Stimulated activated CD4-positive, alpha-beta T cell treated with anti-CD3 and anti-CD28 coated beads, Interleukin-2, amount 100 ng/mL, for 4 hours (primary cell): ENCODE measurements around the gene MGME1.
A peak's percentile ranks its signal among the peaks of the same experiment; 100 is the strongest.

Experiments used
- DNase-seq: peaks from one replicate; pipeline ENCODE4 v3.0.0-alpha.2; 2020; ENCODE audit warnings: low read depth

Gene MGME1

DNA sequence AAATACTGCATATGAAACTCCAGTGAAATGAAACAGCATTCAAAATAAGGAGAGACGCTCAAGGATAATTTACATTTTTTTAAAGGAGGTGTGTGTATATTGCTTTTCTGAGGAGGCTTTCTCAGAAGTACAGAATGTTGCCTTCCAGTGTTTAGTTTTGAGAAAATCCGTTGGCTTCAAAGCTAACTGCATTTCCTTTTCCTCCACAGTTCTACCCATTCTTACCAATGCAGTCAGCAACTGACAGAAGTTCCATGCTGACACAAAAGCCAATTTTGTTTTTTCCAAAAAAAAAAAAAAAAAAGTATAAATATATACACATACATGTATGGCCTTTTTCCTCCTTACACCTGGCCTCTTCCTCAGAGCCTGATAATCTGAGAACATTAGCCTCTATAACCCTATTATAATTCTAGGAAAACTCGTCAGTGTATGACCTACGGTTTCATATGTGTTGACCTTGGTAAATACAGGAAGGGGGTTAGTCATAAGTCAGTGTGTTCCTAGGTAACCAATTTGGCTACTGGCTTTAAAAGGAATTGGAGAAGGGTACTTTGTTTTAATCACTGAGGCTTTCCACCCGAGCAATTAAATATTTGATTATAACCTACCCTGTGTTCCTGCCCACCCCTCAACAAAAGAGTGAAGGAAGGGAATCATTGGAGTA is 24.2 kb downstream of the MGME1 start:
- no peak for DNase-seq

DNA sequence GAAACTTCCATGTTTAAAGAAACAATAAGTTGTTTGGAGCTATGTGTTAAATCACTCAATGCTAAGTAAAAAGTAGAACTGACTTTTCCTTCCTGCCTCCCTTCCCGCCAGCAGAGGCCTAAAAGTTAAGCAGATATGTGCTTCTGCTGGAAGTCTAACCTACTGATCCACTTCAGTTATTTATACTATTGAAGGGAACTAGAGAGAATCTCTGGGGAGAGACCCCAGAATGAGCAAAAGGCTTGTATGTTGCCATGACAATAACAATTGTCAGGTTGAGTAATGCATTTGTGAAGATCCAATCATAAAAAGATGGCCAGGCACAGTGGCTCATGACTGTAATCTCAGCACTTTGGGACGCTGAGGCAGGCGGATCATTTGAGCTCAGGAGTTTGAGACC is 24.7 kb downstream of the MGME1 start:
- no peak for DNase-seq

DNA sequence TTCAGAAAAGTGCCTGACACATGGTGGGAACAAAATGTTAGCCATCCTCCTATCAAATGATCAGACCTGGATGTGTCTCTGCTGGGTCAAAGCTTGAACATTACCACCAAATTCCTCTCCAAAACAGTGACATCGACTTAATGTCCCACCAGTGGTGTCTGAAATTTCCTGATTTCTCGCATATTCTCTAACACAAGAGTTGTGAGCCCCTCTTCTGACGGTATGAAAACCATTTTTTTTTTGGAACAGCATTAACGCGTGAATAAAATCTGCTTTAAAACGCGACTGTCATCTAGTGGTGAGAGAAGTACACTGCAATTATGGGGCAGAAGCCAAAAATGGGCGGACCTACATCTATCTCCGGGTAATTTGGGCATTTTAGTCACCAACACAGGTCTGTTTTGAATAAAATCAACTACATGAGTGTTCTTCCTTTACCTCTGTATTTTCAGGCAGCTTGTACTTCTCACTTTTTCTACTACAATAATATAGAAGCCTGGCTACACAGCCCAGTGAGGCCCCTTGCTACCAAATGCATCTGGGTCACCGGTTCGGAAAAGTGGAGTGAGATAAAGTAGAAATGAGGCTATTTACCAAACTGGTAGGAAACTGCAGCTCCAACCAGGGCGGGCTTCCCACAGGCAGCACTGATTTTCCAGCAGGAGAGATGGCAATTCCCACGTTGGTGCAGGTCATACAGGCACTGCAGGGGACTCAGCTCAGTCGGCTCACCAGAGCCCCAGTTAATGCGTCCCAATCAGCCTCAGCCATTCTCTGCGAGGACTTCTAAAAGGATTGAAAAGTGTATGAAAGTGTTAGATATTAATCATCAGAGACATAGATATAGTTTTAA is 27.4 kb downstream of the MGME1 start:
- DNase-seq: peak; percentile 7

DNA sequence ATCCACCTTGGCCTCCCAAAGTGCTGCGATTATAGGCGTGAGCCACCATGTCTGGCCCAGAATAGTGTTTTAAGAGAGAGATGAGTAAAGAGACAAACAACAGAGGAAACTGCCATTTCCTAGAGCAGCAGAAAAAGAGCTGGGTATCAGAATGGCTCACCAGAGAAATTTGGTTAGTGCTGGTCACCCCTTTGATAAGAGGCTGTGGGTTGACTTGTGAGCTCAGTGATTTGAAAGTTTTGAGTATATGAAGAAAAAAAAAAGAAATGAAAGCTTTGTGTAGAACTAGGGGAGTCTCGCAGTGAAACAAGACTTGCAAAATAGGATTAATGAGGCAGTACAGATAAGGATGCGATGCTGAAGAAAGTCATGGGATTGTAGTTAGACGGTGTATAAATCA is 29.6 kb downstream of the MGME1 start:
- DNase-seq: no peak

DNA sequence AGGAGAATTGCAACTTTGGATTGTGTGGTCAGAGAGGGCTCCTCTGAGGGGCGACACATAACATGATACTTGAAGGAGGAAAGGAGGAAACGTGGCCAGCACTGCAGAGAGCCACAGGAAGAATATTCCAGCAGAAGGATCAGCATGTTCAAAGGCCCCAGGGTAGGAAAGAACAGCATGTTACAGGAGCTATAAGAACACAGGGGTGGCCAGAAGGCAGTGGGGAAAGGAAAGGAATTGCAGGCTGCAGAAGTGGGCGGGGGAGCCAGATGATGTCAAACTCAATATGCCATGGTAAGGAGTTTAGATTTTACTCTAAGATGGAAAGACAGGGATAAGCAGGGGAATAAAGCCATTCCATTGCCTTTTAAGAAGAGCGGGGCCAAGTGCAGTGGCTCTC is 30.7 kb downstream of the MGME1 start:
- DNase-seq: no peak

DNA sequence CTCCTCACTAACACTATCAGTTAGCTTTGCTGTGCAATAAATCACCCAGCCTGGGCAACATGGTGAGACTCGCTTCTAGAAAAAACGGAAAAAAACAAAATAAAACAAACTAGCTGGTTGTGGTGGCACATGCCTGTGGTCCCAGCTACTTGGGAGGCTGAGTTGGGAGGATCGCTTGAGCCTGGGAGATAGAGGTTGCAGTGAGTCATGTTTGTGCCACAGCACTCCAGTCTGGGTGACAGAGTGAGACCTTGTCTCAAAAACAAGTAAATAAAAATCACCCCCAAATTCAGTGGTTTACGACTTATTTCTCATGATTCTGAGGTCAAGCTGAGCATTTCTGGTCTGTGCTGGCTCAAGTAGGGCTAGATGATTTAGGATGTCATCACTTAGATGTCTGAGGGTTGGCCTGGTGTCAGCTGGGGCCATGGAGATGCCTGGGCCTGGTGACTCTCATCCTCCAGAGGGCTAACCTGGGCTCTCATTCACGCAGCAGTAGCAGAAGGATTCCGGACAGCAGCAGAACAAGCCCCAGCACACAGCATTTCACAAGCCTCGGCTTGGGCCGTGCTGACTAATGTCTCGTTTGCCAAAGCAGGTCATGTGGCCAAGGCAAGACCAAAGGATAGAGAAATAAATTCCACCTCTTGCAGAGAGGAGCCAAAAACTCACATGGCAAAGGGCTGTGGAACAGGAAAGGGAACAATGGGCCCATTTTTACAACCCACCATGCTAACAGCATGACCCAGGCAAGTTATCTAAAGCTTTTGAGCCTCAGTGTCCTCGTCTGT is 32.5 kb downstream of the MGME1 start:
- no peak for DNase-seq

DNA sequence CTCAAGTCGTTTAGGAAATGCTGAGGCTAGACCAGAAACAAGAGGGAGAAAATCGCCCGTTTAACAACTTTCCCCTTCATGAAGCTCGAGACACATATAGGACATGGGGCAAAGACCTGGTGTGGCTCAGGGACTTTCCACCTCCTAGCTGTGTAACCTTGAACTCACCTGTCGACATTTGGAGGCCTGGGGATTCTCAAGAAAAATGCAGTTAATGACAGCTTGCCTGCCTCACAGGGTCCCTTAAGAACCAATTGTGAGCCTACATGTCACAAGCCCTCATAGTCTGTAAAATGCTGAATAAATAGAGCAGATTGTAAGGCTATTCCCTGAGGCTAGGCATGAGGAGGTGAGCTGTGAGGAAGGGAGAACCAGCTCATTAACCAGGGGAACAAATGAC is 35.1 kb downstream of the MGME1 start:
- no peak for DNase-seq

DNA sequence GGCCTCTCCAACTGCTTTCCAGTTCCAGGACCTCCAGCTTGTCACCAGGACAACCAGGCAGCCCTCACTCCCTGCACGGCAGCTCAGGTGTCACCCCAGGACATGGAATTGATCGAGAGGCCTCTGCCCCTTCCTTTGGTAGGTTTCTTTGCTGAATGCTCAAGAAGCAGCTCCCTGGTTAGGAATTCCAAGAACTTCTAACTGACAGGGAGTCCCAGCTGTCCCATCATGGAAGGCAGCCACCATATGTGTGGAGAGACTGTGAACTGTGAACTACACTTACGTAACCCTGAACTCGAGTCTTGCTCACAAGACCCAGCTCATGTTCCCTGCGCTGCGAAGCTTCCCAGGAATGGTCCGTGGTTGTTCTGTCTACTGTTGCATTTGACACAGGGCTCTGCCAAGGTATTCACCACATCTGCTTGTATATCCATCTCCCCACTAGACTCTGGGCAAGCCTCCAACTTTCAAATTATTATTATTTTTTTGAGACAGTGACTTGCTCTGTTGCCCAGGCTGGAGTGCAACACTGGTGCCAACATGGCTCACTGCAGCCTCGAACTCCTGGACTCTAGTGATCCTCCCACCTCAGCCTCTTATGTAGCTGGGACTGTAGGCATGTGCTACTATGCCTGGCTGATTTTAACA is 35.7 kb downstream of the MGME1 start:
- DNase-seq: no peak

DNA sequence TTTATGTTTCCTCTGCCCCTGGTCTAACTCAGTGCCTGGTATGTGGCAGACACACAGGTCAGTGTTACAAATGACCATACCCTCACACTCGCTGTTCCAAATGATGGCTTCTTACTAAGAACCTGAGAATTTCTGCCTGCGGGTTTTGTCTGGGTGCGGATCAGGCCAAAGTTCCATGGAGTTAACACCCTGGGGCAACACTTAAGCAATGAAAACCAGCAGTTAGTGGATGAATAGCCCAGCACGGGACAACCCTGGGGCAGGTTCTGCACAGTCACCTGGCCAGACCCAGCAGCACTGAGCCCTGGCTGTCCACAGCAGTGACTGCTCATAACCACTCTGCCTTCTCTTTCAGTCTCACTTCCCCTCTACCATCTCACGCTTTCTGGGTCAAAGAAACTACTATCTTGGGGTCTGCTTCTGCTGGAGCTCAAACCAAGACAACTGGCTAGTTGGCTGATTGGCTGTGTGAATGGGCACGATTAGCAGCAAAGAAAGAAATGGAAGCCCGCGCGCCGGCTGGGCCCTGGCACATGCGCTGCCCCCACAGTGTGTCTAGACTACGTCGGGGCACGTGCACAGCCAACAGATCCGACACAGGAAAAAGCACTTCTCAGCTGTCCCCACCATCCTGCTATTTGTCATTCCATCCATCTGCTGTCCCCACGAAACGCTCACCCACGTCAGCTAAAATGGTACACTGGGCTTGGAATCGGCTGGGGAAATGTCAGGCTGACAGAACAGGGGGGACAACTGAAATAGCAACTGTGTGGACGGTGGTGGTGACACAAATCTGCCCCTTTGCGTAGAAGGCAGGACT is 36.6 kb downstream of the MGME1 start:
- DNase-seq: no peak

DNA sequence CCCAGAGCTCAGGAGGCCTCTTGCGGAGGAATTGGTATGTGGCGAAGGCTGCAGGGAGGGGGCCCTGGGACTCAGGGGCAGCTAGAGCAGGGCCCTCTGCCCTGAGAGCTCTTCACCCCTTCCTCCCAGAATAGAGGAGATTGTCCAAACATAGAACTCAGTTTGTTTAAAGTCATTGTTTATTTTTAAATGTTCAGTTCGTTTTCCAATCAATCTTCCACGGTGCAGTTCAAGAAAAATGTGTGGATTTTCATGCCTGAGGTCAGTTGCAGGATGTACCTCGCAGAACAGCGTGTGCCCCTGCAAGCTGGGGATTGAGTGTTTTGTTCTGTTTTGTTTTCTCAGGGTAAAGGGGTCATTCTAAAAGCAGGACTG is 37.2 kb downstream of the MGME1 start:
- no peak for DNase-seq

DNA sequence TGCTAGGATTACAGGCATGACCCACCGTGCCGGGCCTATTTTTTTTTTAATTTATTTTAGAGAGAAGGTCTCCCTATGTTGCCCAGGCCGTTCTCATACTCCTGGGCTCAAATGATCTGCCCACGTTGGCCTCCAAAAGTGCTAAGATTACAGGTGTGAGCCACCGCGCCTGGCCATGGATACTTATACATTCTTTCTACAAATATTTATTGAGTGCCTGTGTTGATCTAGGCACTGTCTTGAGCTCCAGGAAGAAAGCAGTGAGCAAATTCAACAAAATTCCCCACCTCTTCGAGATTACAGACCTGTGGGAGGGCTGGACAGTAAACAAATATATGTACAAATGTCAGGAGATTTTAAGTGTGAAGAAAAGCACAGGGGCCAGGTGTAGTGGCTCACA is 37.9 kb downstream of the MGME1 start:
- no peak for DNase-seq

DNA sequence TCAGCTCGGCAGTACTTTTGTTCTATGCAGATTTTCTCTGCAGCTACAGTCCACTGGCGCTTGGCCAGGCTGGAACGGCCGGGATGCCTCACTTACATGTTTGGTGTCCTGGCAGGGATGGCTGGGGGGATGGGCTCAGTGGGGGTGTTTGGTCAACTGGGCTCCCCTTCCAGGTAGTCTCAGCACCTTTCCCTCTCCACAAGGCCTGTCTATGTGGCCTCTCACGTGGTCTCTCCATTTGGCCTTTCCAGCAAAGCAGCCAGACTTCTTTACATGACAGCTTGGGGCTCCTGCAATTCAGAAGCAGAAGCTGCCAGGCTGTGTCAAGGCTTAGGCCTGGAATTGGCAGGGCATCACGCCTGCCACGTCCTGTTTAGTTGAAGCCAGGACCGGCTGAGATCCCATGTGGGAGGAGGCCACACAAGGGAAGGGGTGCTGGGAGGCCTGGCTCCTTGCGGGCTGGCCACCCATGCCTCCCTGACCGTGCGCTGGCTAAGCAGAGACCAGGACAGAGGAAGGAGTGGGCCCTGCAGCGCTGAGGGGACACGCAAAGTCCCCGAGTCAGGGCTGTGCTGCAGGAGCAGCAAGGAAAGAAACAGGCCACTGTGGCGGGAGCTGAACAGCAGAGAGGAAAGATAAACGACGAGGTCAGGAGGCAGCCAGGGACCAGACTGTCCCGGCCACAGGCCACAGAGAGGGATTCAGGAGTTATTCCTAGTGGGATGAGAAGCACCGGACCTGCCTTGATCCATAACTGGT is 38.9 kb downstream of the MGME1 start:
- no peak for DNase-seq

DNA sequence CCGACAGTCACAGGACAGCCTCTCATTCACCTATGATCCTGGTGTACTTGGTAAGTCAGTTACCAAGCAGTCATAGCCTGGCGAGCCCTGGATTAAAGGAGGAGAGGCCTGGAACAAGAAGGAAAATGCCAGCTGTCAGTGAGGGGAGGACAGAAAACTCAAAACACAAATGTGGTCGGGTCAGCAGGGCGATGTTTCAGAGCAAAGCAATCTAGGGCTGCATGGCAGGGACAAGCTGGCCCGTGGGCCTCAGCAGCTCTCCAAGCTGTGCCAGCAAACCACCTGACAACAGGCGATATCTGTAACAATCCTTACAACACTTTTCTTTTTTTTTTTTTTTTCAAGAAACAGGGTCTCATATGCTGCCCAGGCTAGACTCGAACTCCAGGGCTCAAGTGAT is 40.3 kb downstream of the MGME1 start:
- DNase-seq: no peak

DNA sequence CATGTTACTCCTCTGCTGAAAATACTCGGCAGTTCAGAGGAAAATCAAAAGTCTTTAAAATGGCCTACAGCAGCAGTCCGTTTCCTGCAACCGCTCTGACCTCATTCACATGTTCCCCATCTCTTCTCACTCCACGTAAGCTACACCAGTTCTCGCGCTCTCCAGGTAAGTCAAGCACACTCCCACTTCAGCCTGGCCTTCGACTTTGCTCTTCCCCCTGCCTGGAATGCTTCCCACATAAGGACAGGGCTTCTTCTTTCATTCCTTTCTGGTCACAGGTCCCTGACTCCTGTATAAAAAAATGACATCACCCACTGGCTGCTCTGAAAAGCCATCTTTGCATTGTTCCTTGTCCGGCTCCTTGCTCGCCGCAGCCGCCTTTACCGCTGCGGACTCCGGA is 42.7 kb downstream of the MGME1 start:
- no peak for DNase-seq

DNA sequence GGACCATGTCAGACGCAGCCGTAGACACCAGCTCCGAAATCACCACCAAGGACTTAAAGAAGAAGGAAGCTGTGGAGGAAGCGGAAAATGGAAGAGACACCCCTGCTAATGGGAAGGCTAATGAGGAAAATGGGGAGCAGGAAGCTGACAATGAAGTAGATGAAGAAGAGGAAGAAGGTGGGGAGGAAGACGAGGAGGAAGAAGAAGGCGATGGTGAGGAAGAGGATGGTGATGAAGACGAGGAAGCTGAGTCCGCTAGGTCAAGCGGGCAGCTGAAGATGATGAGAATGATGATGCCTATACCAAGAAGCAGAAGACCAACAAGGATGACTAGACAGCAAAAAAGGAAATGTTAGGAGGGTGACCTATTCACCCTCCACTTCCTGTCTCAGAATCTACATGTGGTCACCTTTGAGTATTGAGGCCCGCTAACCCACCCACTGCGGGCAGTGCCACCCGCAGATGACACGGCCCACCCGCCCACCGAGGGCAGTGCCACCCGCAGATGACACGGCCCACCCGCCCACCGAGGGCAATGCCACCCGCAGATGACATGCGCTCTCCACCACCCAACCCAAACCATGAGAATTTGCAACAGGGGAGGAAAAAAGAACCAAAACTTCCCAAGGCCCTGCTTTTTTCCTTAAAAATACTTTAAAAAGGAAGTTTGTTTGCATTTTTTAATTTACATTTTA is 43.3 kb downstream of the MGME1 start:
- DNase-seq: no peak

DNA sequence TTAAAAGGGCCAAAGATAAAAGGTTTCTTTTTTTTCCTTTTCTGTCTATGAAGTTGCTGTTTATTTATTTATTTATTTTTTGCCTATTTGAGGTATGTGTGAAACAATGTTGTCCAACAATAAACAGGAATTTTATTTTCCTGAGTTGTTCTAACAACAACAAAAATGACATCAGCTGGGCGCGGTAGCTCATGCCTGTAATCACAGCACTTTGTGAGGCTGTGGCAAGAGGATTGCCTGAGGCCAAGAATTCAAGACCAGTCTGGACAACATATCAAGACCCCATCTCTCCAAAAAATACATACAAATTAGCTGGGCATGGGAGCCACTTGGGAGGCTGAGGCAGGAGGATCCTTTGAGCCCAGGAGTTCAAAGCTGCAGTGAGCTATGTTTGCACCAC is 44.1 kb downstream of the MGME1 start:
- no peak for DNase-seq

DNA sequence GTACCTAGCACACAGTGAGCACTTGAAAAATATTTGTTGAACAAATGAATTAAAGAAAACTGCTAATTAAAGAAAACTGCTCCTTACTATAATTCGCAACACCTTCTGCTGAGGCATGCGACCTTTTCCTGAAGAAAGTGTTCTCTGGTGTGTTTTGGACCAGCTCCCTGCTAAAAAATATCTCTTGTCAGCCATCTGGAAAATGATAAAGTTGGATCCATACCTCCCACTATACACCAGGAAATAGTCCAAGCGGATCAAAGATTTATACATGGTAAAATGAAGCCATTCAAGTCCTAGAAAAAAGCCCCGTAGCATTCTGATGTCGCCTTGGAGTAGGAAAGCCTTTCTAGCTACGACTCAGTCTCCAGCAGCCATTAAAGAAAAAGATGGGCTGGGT is 45.6 kb downstream of the MGME1 start:
- no peak for DNase-seq

DNA sequence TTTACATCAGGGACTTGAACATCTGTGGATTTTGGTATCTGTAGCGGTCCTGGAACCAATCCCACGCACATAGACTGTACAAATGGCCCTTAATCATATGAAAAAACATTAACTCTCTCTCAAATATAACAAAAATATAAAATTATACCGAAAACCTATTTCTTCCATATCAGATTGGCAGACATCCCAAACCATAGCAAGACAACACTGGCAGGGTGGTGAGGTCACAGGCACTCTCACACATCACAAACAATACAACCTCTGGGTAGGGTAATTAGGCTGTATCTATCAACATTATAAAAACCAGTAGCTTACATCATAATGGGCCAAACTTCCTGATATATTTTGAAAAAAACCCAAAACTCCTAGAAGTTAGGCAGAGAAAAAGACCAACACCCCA is 48.0 kb downstream of the MGME1 start:
- DNase-seq: no peak

DNA sequence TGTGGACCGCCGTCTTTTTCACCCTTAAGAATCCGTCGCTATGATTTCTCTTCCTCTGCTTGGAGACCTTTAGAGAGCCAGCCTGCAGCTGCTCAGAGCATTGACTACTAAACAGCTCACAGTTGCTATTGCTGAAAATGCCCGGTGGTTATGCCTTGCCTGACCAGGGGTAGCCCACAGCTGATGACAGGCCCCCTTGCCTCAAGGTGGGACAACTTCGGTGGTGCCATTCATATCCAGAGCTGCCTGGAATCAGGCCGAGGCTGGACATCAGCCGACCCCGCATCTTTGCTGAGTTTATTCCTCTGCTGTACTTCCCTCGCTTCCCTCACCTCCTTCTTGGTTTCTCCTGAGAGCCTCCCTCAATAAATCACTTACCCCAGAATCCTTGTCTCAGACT is 49.3 kb downstream of the MGME1 start:
- no peak for DNase-seq

DNA sequence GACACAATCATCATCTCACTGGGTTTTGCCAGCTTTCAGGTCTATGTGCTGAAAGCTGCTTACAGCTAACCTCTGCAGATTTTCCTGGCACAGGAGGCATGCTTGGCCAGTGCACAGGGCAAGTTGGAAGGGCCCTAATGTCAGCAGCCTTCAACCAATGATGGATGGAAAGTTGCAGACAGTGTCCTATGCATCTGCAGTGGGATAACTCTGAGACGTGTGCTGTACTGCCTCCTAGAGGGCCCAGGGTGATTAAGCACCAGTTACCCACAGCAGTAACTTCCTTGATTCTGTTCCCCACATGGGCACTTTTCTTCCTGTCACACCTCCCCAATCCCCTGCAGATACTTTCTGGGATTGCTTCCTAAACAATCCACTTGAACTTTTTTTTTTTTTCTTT is 50.2 kb downstream of the MGME1 start:
- DNase-seq: no peak
